Activated effector memory CD4-positive, alpha-beta T cell treated with anti-CD3 and anti-CD28 coated beads, Interleukin-2, amount 50 U/mL, for 16 hours (primary cell): ENCODE data around the gene MUSK.
"Not testable (repeated sequence)": the region's sequence is repeated elsewhere in the genome, so short reads cannot be mapped to it uniquely, and the experiment has no call there.

Experiments used
- DNase-seq: peaks from one replicate; pipeline ENCODE4 v3.0.0-alpha.2; 2020

Gene MUSK

DNA sequence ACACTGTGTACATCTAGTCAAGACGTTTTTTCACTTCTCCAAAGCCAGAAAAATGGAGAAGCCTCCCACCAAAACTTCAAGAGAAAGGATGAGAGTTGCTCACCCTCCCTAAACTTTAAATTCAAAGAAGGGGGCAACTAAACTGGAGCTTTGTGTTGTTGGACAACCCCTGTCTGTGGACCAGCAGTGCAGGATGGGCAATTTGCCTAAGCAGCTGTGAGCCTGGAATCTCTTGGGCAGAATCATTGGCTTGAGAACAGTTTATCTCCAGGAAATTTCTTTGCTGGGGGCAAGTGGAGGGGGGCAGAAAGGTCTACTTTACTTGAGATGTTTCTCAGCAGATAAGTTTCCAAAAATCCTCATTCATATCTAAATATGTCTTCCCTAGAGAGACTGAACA lies 151.8 kb downstream of the MUSK start:
- DNase-seq: no peak

DNA sequence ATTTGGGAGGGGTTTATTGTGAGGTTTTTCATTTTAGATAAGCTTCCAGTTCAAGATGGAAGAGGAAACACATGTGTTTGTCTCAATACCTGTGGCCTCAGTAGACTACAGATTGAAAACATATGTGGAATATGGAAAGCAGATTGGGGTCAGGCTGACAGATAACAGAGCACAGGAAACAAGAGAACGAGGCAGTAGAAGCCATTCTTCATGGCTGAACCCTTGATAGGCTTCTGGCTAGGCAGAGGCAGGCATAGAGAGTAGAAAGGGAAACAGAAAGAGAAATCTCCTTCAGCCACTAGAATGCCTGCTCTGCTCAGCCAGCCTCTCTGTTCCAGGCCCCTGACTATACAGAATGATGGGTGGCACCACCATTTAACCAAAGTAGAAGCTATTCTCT lies 152.5 kb downstream of the MUSK start:
- DNase-seq: no peak

DNA sequence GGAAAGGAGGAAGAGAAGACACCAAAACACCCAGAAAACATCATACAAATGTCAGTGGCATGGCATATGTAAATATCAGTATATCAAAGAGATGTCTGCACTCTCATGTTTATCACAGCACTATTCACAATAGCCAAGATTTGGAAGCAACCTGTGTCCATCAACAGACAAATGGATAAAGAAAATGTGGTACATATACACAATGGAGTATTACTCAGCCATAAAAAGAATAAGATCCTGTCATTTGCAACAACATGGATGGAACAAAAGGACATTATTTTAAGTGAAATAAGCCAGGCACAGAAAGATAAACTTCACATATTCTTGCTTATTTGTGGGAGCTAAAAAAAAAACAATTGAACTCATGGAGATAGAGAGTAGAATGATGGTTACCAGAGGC lies 156.5 kb downstream of the MUSK start:
- DNase-seq: not testable (repeated sequence)

DNA sequence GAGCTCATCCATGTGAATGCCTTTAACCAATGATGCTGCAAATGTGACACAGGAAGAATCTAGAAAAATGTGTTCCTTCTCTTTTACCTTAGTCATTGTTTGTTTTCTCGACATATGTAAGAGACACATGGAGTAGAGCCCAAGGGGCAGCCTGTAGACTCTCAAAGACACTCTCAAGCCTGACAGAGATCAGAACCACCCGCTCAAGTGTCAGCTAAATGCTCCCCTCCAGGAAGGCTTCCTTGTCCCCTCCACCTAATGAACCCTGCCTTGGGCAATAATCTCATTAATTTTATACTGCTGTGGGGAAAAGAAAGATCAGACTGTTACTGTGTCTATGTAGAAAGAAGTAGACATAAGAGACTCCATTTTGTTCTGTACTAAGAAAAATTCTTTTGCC lies 157.4 kb downstream of the MUSK start:
- no peak for DNase-seq

DNA sequence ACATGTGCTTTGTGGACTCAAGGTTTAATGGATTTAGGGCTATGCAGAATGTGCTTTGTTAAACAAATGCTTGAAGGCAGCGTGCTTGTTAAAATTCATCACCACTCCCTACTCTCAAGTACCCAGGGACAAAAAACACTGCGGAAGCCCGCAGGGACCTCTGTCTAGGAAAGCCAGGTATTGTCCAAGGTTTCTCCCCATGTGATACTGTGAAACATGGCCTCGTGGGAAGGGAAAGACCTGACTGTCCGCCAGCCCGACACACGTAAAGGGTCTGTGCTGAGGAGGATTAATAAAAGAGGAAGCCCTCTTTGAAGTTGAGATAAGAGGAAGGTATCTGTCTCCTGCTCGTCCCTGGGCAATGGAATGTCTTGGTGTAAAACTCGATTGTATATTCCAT lies 157.8 kb downstream of the MUSK start:
- not testable (repeated sequence) for DNase-seq

DNA sequence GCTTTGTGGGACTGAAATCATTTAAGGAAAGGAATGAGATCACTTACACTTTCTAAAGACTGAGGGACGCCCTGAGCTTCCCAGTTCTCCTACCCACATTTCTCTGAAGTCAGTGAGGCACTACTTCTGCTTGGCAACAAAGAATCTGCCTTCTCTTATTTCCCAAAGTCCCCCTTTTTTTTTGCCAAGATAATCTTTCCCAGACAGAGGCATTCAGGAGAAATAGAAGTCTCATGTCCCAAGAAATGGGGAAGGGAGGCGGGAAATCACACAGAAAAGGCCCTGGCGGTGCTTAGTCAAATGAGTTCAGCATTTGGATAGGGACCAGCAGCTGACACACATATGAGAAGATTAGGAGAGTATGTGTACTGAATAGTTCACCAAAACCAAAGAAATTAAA lies 159.7 kb downstream of the MUSK start:
- no peak for DNase-seq

DNA sequence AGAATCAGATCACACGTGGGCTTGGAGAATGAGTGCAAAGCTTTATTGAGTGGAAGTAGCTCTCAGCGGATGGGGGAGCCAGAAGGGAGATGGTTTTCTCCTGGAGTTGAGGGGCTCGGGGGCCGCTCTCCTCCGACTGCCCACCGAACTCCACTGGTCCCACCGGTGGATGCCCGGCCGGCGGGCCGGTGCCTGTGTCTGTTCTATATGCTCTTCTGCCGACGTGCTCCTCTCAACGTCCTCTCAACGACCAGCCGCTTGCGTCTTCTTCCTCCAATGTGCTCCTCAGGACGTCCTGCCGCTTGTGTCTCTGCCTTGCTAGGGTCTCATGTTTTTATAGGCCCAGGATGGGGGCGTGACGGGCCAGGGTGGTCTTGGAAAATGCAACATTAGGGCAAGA lies 161.9 kb downstream of the MUSK start:
- DNase-seq: no peak

DNA sequence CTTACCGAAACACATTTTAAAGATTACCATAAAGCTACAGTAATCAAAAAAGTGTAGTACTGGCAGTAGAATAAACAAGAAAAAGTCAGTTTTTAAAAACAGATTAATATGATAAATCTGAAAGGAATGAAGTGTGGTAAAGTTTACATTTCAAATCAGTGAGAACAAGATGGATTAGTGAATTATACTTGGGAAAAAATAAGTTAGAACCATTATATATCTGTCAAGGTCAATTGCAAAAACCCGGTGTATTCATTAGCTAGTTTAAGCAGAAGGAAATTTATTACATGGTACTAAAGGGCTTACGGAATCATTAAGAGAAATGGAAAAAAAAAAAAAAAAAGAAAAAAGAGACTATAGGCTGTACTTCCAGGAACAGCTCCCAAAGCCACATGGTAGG lies 164.3 kb downstream of the MUSK start:
- DNase-seq: no peak

DNA sequence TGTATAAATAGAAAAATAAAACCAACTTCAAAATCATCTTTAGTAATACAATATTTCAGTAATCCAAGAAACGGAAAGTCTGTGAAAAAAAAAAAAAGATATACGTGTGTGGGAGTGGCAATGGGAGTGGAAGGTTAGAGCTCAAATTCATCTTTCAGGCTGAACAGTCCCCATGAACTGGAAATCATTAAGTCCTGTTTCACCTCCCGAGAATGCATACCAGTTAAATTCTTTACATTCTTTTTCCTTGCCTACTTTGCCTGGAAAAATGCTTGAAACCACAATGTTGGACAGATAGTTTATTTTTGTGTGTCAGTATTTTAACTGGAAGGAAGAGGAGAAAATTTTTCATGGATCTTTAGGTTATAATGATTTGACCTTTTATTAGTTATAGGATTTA lies 166.8 kb downstream of the MUSK start:
- no peak for DNase-seq

DNA sequence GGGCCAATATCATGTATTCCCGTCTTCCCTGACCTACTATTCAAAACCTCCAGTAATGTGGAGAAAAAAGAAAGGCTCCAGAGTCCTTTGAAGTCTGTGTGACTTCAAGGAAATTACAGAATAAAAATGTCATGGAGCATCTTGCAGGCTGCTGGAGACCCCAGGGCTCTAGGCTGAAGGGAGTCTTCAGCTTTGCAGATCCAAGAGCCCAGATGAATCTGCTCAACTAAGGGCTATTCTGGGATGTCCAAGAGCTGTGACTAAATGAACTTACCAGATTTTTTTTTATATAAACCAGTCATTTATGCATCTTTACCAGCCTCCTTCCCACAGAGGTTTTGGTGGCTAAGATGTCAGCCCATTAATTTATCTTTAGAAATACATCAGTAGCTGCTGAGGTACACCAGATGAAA lies 167.3 kb downstream of the MUSK start:
- DNase-seq: no peak

DNA sequence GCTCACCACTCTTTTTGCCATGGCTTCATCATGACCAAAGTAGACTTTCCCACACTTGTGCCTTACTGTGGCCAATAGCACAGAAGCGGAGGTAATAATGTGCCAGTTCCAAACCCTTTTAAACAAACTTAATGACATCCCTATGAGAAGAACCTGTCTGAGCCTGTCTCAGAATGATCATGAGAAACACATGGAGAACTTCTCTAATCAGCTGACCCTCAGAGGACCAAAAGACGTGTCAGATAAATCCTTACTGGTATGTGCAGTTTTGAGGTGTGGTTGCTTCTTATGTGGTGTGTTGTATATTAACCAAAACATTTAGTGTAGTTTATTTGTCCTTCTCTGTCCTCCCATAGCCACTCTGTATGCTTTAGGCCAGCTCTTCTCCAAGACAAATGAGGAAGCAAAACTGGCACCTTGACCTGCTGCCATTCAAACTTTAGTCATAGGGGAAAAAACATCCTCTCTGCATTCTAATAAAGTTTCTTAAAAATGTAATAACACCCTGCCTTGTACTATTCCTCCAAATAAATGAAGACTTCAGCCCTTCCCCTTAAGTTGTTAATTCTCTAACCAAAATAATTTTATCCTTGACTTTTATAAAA lies 168.9 kb downstream of the MUSK start:
- DNase-seq: no peak

DNA sequence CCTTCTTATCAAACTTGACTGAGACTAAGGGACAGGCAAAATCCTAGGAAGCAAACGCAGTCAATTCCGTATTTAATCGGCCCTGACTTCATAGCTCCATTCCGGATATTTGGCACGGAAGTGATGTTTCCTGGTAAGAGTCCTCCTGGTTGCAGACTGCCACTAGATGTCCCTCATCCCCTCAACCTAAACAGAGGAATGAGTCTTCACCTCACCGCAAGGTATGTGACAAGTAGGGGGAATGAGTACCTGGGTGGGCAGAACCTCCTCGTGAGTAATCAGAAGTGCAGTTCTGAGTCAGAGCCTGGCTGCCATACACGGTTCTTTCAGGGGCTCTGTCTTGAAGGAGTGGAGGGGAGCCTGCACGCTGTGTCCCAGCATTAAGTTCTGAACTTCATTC lies 173.6 kb downstream of the MUSK start:
- DNase-seq: no peak

DNA sequence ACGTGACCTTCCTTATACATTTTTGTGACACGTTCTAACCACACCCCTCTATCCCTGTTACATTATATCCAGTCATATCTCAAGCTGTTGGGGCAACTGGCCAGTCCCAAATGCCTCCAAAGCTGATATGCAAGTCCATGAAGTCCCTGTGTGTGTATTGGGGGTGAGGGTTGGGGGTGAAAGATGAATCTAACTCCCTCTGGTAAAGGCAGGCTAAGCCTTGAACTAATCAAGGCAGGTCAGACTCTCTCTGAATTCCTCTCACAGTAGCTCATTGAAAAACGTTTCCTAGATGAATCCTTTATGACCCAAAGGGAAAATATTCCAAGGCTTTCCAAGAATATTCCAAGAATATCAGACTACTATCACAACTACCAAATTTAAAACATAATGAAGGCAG lies 174.4 kb downstream of the MUSK start:
- DNase-seq: no peak

DNA sequence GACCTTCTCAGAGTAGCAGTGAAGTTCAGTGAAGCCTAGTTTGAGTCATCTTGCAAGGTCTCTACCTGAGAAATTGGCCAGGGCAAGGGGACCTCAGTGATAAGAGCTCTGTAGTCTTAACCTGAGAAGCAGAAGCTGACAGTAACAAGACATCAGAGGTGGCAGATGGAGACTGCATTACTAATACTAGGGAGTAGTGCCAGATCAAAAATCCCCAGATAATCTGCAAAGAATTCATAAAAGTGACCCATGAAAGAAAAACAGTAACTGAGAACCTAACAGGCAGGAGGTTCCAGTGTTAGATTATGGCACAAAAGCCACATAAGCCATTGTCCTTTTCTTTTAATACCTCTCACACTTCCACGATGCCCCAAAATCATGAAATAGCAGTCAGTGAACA lies 175.5 kb downstream of the MUSK start:
- no peak for DNase-seq

DNA sequence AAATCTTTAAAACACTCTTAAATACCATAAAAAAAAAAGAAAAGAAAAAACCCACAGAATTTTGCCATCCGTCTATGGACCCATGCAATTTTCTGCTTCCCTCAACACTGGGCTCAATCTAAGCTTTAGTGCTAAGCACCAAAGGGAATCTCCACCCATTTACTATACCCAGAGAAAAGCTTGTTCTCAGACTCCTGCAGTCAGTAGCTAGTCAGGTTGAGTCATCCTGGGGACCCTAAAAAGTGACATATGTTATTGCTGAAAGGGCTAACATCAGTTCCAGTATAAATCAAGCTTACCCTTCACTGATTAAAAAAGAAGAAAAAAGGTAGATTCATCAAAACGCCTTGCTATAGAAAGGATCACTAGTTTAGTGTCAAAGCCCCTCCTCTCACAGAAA lies 177.6 kb downstream of the MUSK start:
- DNase-seq: no peak

DNA sequence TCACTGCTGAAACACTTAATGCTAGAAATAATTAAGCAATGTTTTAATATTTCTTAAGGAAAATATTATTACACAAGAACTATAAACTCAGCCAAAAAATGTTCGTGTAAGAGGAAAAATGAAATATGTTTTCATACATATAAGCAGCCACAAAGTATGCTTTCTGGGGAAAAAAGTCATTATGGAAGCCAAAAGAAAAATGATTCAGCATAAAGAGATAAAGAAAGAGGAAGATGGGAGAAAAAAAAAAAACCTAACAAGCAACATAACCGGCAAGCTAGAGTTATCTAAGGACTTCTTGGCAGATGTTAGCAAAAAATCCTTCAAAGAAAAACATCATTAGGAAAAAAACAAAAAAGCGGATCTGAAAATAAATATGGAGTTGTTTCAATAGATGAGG lies 179.1 kb downstream of the MUSK start:
- no peak for DNase-seq

DNA sequence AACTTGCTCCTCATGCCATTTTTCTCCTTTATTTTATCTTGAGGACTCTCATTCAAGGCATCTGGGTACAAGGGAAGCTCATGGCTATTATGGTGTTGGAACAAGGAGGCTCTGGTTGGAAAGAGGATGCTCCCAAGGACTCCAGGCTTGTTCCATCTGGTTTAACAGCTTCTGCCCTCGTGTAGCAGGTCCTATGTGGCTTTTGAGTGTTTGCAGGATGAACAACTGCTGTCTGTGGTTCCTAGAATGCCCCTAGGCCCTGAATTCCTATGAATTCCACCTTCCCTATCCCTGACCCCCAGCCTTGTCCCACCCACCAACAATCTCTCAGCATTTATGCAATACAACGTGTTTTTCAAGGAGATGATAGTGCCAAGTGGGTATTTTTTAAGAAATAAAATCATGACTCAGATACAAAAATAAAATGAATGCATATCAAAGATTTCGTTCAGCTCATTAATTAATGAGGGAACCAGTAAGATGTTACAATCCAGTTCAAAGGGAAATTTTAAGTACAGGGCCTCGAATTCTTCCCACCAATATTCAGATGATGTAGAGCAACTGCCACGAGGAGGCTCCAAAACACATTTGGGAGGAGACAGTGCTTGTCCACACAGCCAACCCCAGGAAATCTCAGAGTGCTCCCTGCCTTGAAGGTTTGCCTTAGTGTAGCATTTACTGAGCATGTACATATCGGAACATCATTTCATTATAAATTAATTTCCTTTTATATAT lies 182.0 kb downstream of the MUSK start:
- DNase-seq: no peak
